Endothelial cell of umbilical vein (primary cell): Measurements from ENCODE around the gene KRT78. TPM values are rescaled to one million over a fixed set of nuclear protein-coding genes. Genes with fewer than 3 reads are reported as not detected.

Experiments
- BruUV-seq: library from RNA; stranded (reverse); fragments of 400-500 nt; replicated peaks from 2 replicates; lab custom pipeline; 2021; lab: Mats Ljungman, UMichigan
- CTCF ChIA-PET: fragments of 300-600, 350-600 bp; sonication (Branson Sonifier 250); formaldehyde crosslinking; loops from one replicate; lab custom pipeline; 2021; ENCODE audit warnings: antibody characterized with exemption, inconsistent platforms; lab: Charles Lee
- POLR2A ChIA-PET: fragments of 300-600, 350-600 bp; sonication (Branson Sonifier 250); formaldehyde crosslinking; loops from one replicate; lab custom pipeline; 2021; ENCODE audit warnings: antibody characterized with exemption, inconsistent platforms; lab: Charles Lee
- DNase-seq: peaks from one replicate; pipeline ENCODE4 v3.0.0-alpha.2; 2011; ENCODE audit warnings: low read depth, low spot score
- FAIRE-seq: peaks from 2 replicates; lab custom pipeline; 2011; peaks lifted over from hg19 to GRCh38; lab: Jason Lieb, UNC
- H2AFZ ChIP-seq: 2 replicates; pipeline ENCODE4 v1.6.0; 2012; ENCODE audit warnings: low read depth, low read length, control low read depth, inconsistent platforms
- H3K27ac ChIP-seq: 2 replicates; pipeline ENCODE4 v1.5.1; 2011; ENCODE audit warnings: low read depth, mild to moderate bottlenecking, control low read depth, low read length, moderate library complexity; ENCODE audit not compliant: insufficient read depth
- H3K27me3 ChIP-seq, 2 experiments: 2 replicates each; pipeline versions ENCODE4 v1.6.0 to v1.6.1; 2011; ENCODE audit warnings: low read length in 2 of 2, mixed read lengths in 1 of 2; ENCODE audit not compliant: control insufficient read depth in 2 of 2, insufficient read depth in 2 of 2
- H3K36me3 ChIP-seq, 2 experiments: 2 replicates in 1 of 2; 3 replicates in 1 of 2; pipeline ENCODE4 v1.5.1; 2011; ENCODE audit warnings: low read length in 2 of 2, mild to moderate bottlenecking in 1 of 2, moderate library complexity in 1 of 2; ENCODE audit not compliant: control insufficient read depth in 2 of 2, insufficient read depth in 2 of 2; ENCODE audit errors: extremely low read depth in 1 of 2
- H3K4me1 ChIP-seq: 3 replicates; pipeline ENCODE4 v1.5.1; 2011; ENCODE audit warnings: mild to moderate bottlenecking, low read length; ENCODE audit not compliant: control insufficient read depth, insufficient read depth; ENCODE audit errors: extremely low read depth
- H3K4me2 ChIP-seq: 2 replicates; pipeline ENCODE4 v1.6.1; 2011; ENCODE audit warnings: low read length, control low read depth, mixed read lengths; ENCODE audit not compliant: insufficient read depth
- H3K4me3 ChIP-seq, 3 experiments: fragments of 200-600 bp in 1 of 3; sonication (generic), shearing (Covaris generic) in 1 of 3; replicated peaks in 1 of 3; 2 replicates each; pipeline ENCODE4 v1.5.1; 2011 to 2016; ENCODE audit warnings: control low read depth in 3 of 3, low read length in 3 of 3, mild to moderate bottlenecking in 2 of 3, inconsistent platforms in 1 of 3, low read depth in 1 of 3, moderate library complexity in 1 of 3; ENCODE audit not compliant: insufficient read depth in 1 of 3
- H3K79me2 ChIP-seq: 2 replicates; pipeline ENCODE4 v1.6.0; 2012; ENCODE audit warnings: low read length, inconsistent platforms; ENCODE audit not compliant: control insufficient read depth, insufficient read depth
- H3K9ac ChIP-seq: replicated peaks from 2 replicates; pipeline ENCODE3; 2011; ENCODE audit warnings: low read length, control low read depth; ENCODE audit not compliant: insufficient read depth; ENCODE audit errors: extremely low read depth
- H3K9me1 ChIP-seq: replicated peaks from 3 replicates; pipeline ENCODE4 v1.6.0; 2011; ENCODE audit warnings: mild to moderate bottlenecking, low read length; ENCODE audit not compliant: control insufficient read depth, insufficient read depth; ENCODE audit errors: extremely low read depth
- H3K9me3 ChIP-seq: replicated peaks from 2 replicates; pipeline ENCODE4 v1.5.1; 2012; ENCODE audit warnings: low read length, inconsistent platforms; ENCODE audit not compliant: control insufficient read depth, insufficient read depth
- H4K20me1 ChIP-seq: replicated peaks from 2 replicates; pipeline ENCODE3; 2011; ENCODE audit warnings: mild to moderate bottlenecking, low read length; ENCODE audit not compliant: control insufficient read depth, insufficient read depth; ENCODE audit errors: extremely low read depth
- EZH2 ChIP-seq: IDR thresholded peaks from 2 replicates; pipeline ENCODE4 v1.6.1; 2012; ENCODE audit warnings: borderline replicate concordance, low read depth, mild to moderate bottlenecking, moderate library complexity, low read length, inconsistent platforms; ENCODE audit not compliant: severe bottlenecking
- FOS ChIP-seq: IDR thresholded peaks from 2 replicates; pipeline ENCODE4 v1.6.1; 2011; ENCODE audit warnings: mild to moderate bottlenecking, low read length, moderate library complexity, borderline replicate concordance; ENCODE audit not compliant: insufficient read depth
- GATA2 ChIP-seq: IDR thresholded peaks from 2 replicates; pipeline ENCODE4 v1.7.0; 2011; ENCODE audit warnings: low read depth, mild to moderate bottlenecking, moderate library complexity, mixed read lengths, low read length; ENCODE audit not compliant: insufficient read length, insufficient read depth
- JUN ChIP-seq: IDR thresholded peaks from 2 replicates; pipeline ENCODE4 v1.6.1; 2011; ENCODE audit warnings: borderline replicate concordance, low read depth; ENCODE audit not compliant: insufficient read length, insufficient read depth
- MYC ChIP-seq: IDR thresholded peaks from one replicate; pipeline ENCODE4 v1.6.1; 2011; ENCODE audit warnings: mild to moderate bottlenecking, low read depth, low read length
- POLR2A ChIP-seq: IDR thresholded peaks from 2 replicates; pipeline ENCODE4 v1.6.1; 2012; ENCODE audit warnings: low read depth, mild to moderate bottlenecking, control low read depth, low read length
- POLR2AphosphoS5 ChIP-seq: IDR thresholded peaks from 2 replicates; pipeline ENCODE4 v1.6.1; 2012; ENCODE audit warnings: low read depth, mild to moderate bottlenecking, control low read depth, low read length, moderate library complexity; ENCODE audit not compliant: insufficient read depth
- dilution Hi-C: fragments of 300-500 bp; cut with MboI; formaldehyde crosslinking; loops from one replicate; pipeline ENCODE4 v1.15.0; 2019; ENCODE audit warnings: low sequenced_read_pairs; ENCODE audit not compliant: extremely low pct_ligation_motif_present
- intact Hi-C: fragments of 100-400 bp; cut with micrococcal nuclease; formaldehyde crosslinking; loops from one replicate; pipeline ENCODE4 v1.10.0; 2022
- polyA plus RNA-seq, 4 experiments: library from polyadenylated mRNA; depleted of rRNA in 3 of 4; stranded (reverse) in 3 of 4; unstranded in 1 of 4; fragments of >200 nt; gene quantifications; 2 replicates each; pipeline versions ENCODE4 v1.2.1 to v1.2.3, GENCODE V29; 2011 to 2012; ENCODE audit warnings: missing spikeins in 1 of 4
- total RNA-seq: library from RNA; stranded (reverse); gene quantifications from 2 replicates; pipeline ENCODE4 v1.2.3, GENCODE V29; 2021
- TF ChIP-seq, protein P1 (sequence below): IDR thresholded peaks from 2 replicates; pipeline ENCODE4 v1.6.1; 2011; ENCODE audit not compliant: insufficient read depth, insufficient read length

The KRT78 gene
- total and polyA plus RNA-seq, 2 donors (not counting 3 experiments of a cell fraction or from before 2014, with no cell fraction given) = not detected

DNA sequence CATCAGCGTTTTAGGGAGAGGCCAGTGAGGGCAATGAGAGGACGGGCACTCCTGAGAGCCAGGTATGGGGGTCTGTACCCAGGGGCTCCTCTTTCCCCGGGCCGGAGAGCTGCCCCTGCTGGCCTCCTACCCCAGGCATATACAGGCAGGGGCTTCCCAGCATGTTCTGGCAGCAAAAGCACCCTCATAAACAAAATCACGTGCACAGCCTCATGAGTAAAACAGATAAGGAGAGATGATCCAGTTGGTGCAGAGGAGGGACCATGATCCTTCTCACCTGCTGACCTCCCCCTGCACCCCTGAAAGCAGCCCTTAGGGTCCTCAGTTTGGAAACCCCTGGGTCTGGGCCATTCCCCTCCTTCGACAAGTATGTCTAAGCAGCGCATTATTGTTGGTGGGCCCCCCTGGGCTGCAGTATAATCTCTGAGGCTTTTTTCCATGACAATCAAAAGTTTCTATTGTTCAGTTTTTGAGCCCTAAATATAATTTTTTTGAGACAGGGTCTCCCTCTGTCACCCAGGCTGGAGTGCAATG is 29.8 kb downstream of the KRT78 start:
- ChIA-PET POLR2A (no interaction called here), CTCF (no interaction called here)
- DNase-seq (no peak), FAIRE-seq (no peak)
- no peak for TF ChIP-seq GATA2
- TF ChIP-seq POLR2AphosphoS5 = no peak
- TF ChIP-seq JUN = no peak
- TF ChIP-seq, protein P1, sequence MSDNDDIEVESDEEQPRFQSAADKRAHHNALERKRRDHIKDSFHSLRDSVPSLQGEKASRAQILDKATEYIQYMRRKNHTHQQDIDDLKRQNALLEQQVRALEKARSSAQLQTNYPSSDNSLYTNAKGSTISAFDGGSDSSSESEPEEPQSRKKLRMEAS = no peak
- no peak for TF ChIP-seq MYC
- no peak for TF ChIP-seq EZH2
- TF ChIP-seq FOS = no peak
- Histone ChIP-seq H3K9ac (no peak overlapping the region), H3K4me2 (no peak overlapping the region), H3K27me3 (peaks cover 0 to 1% of the 10 kb centered on the region in 2 experiments), H3K4me3 (no peak overlapping the region), H3K79me2 (no peaks in the 10 kb centered on the region), H4K20me1 (no peaks in the 10 kb centered on the region), H3K9me1 (no peaks in the 10 kb centered on the region), H3K4me1 (no peaks in the 10 kb centered on the region), H3K36me3 (no peaks in the 10 kb centered on the region), H3K27ac (no peak overlapping the region), H2AFZ (no peak overlapping the region), H3K9me3 (no peaks in the 10 kb centered on the region)
- dilution Hi-C loops (no loop called here), intact Hi-C loops (no loop called here)
- no TSS peak for BruUV-seq

DNA sequence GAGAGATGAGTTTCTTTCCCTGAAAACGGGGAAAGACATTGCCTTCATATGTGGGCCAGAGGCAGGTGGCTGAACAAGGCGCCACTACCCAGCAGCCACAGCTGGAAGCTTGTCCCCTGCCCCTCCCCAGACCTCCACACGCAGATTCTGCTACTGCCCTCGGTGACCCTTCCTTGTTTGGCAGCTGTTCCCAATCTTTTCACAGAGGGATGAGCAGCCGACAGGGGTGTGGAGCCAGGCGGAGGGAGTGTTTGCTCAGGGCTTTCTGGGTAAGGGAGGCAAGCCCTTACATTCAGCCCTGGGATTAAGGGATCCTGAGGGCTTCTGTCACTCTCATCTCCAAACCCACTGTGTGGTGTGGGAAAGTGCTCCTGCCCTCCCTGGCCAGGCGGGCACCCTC is 30.4 kb downstream of the KRT78 start:
- no peak for FAIRE-seq
- Histone ChIP-seq H3K9me3 (no peaks in the 10 kb centered on the region), H3K4me1 (no peaks in the 10 kb centered on the region), H3K4me3 (no peak overlapping the region), H3K79me2 (no peaks in the 10 kb centered on the region), H3K27ac (no peak overlapping the region), H3K4me2 (no peak overlapping the region), H3K9ac (no peak overlapping the region), H4K20me1 (no peaks in the 10 kb centered on the region), H2AFZ (no peak overlapping the region), H3K9me1 (no peaks in the 10 kb centered on the region), H3K36me3 (no peaks in the 10 kb centered on the region), H3K27me3 (peaks cover 0 to 1% of the 10 kb centered on the region in 2 experiments)
- intact Hi-C loops (no loop called here), dilution Hi-C loops (no loop called here)
- DNase-seq = no peak
- CTCF ChIA-PET = no interaction called here
- TF ChIP-seq JUN = no peak
- no peak for TF ChIP-seq POLR2A
- TF ChIP-seq MYC = no peak
- TF ChIP-seq, protein P1 = no peak
- POLR2A ChIA-PET = no interaction called here
- no TSS peak for BruUV-seq
